MM.1S (cell line): ENCODE results near the gene NOTUM.

Experiments
- DNase-seq: peaks from one replicate; pipeline ENCODE4 v3.0.0-alpha.2; 2015
- H2AFZ ChIP-seq: fragments of 300-600 bp; sonication (generic); 2 replicates; pipeline ENCODE4 v1.6.0; 2016; ENCODE audit warnings: antibody characterized with exemption, low read length
- H3F3A ChIP-seq: fragments of 300-600 bp; sonication (generic); 2 replicates; pipeline ENCODE4 v1.6.1; 2016; ENCODE audit warnings: mild to moderate bottlenecking, antibody characterized with exemption, low read length, moderate library complexity, mixed read lengths; ENCODE audit not compliant: insufficient read depth
- H3K27ac ChIP-seq: fragments of 300-600 bp; sonication (generic); 2 replicates; pipeline ENCODE4 v1.5.1; 2016; ENCODE audit warnings: mild to moderate bottlenecking, low read length
- H3K27me3 ChIP-seq: fragments of 300-600 bp; sonication (generic); replicated peaks from 2 replicates; pipeline ENCODE4 v1.6.0; 2016; ENCODE audit warnings: low read length; ENCODE audit not compliant: insufficient read depth
- H3K36me3 ChIP-seq: fragments of 300-600 bp; sonication (generic); replicated peaks from 2 replicates; pipeline ENCODE4 v1.6.1; 2016; ENCODE audit warnings: mild to moderate bottlenecking, low read length, mixed read lengths; ENCODE audit not compliant: insufficient read depth
- H3K4me1 ChIP-seq: fragments of 300-600 bp; sonication (generic); 2 replicates; pipeline ENCODE4 v1.6.1; 2016; ENCODE audit warnings: low read length, mixed read lengths
- H3K4me2 ChIP-seq: fragments of 300-600 bp; sonication (generic); 2 replicates; pipeline ENCODE4 v1.6.0; 2016; ENCODE audit warnings: low read depth, low read length
- H3K4me3 ChIP-seq: fragments of 300-600 bp; sonication (generic); 2 replicates; pipeline ENCODE4 v1.5.1; 2016; ENCODE audit warnings: low read length, mixed read lengths
- H3K79me2 ChIP-seq: fragments of 300-600 bp; sonication (generic); 2 replicates; pipeline ENCODE4 v1.6.1; 2016; ENCODE audit warnings: mixed run types, low read length, mixed read lengths
- H3K9ac ChIP-seq: fragments of 300-600 bp; sonication (generic); 2 replicates; pipeline ENCODE4 v1.6.1; 2016; ENCODE audit warnings: low read length, mixed read lengths
- H3K9me2 ChIP-seq: fragments of 300-600 bp; sonication (generic); replicated peaks from 2 replicates; pipeline ENCODE4 v1.6.1; 2016; ENCODE audit warnings: mild to moderate bottlenecking, low read length, mixed read lengths; ENCODE audit not compliant: insufficient read depth
- H3K9me3 ChIP-seq: fragments of 300-600 bp; sonication (generic); replicated peaks from 2 replicates; pipeline ENCODE4 v1.6.1; 2016; ENCODE audit warnings: mild to moderate bottlenecking, low read length, mixed read lengths; ENCODE audit not compliant: insufficient read depth
- H4K20me1 ChIP-seq: fragments of 300-600 bp; sonication (generic); 2 replicates; pipeline ENCODE4 v1.6.1; 2016; ENCODE audit warnings: mild to moderate bottlenecking, low read length, moderate library complexity, mixed read lengths; ENCODE audit not compliant: insufficient read depth
- EZH2 ChIP-seq: fragments of 300-600 bp; sonication (generic); optimal IDR thresholded peaks from 2 replicates; pipeline ENCODE3; 2017; ENCODE audit warnings: low read depth, mild to moderate bottlenecking, antibody characterized with exemption, low read length, mixed read lengths
- EZH2phosphoT487 ChIP-seq: fragments of 300-600 bp; sonication (generic); IDR thresholded peaks from 2 replicates; pipeline ENCODE4 v1.6.1; 2018; ENCODE audit warnings: antibody characterized with exemption, low read length
- TF ChIP-seq, protein P1 (sequence below): fragments of 300-600 bp; sonication (generic); IDR thresholded peaks from 2 replicates; pipeline ENCODE4 v1.5.1; 2016; ENCODE audit warnings: antibody characterized with exemption, low read length, mixed read lengths

Gene NOTUM

DNA sequence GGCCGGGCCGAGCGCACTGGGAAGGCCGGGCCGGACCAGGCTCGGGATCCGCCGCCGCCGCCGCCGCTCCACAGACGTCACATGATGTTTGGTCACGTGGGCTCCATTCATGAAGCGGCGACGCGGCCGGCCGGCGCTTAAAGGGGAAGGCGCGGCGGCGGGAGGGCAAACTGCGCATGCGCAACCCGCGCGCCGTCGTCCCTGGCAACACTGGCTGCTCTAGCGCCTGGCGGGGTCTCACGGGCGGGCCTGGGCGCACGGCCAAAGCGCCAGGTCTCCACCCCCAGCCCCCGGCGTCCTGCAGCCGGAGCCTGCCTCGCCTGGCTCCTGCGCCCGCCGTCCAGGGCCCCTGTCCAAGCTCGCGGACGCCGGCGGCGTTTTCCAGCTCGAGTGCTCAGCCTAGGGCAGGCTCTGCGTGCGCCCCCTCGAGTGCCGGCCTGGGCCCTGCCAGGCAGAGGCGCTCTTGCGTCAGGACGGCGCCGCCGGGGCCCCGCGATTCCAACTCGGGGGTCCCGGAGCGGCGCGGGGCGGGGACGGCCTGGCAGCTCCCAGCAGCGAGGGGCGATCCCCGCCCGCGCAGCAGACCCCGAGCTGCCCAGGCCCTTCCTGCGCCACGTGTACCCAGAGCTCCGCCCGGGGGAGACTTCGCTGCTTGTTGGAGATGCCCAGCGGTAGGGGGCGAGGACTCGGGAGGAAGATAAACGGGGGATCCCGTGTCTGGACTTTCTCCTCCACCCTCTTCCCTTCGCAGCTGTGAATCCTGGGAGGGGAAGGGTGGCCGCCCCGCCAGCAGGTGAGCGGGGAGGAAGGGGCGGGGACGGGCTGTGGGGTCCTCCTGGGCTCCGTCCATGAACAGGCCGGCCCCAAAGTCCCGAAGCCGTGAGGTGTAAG, 33.1 kb downstream of the NOTUM start, which contains the start of gene MAFG:
TSS of gene MAFG (minus strand) at position 83 of the 891 bp plus-strand sequence. CDS start 4,550 bp downstream, outside the sequence.
- peak within 1 kb of the TSS; percentile 74 for H3K9ac ChIP-seq
- H3F3A ChIP-seq = peaks cover 23% of the 10 kb centered on the region
- peak within 1 kb of the TSS; percentile 74 for H2AFZ ChIP-seq
- H3K27ac ChIP-seq = peak within 1 kb of the TSS; percentile 56
- peaks cover 21% of the 10 kb centered on the region for H3K4me1 ChIP-seq
- H3K9me3 ChIP-seq = no peaks in the 10 kb centered on the region
- 0 out of 2 replicates have a peak, but pooled peaks cover 3% of the 10 kb centered on the region for H4K20me1 ChIP-seq
- no peaks in the 10 kb centered on the region for H3K27me3 ChIP-seq
- DNase-seq = peak; percentile 94
- H3K4me2 ChIP-seq = peak within 1 kb of the TSS; percentile 99
- no peaks in the 10 kb centered on the region for H3K9me2 ChIP-seq
- peaks cover 49% of the 10 kb centered on the region for H3K79me2 ChIP-seq
- TF ChIP-seq, protein P1, sequence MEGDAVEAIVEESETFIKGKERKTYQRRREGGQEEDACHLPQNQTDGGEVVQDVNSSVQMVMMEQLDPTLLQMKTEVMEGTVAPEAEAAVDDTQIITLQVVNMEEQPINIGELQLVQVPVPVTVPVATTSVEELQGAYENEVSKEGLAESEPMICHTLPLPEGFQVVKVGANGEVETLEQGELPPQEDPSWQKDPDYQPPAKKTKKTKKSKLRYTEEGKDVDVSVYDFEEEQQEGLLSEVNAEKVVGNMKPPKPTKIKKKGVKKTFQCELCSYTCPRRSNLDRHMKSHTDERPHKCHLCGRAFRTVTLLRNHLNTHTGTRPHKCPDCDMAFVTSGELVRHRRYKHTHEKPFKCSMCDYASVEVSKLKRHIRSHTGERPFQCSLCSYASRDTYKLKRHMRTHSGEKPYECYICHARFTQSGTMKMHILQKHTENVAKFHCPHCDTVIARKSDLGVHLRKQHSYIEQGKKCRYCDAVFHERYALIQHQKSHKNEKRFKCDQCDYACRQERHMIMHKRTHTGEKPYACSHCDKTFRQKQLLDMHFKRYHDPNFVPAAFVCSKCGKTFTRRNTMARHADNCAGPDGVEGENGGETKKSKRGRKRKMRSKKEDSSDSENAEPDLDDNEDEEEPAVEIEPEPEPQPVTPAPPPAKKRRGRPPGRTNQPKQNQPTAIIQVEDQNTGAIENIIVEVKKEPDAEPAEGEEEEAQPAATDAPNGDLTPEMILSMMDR = peak; percentile 51
- no peak for TF ChIP-seq EZH2phosphoT487
- H3K4me3 ChIP-seq = peak within 1 kb of the TSS; percentile 85
- H3K36me3 ChIP-seq = no peaks in the 10 kb centered on the region

DNA sequence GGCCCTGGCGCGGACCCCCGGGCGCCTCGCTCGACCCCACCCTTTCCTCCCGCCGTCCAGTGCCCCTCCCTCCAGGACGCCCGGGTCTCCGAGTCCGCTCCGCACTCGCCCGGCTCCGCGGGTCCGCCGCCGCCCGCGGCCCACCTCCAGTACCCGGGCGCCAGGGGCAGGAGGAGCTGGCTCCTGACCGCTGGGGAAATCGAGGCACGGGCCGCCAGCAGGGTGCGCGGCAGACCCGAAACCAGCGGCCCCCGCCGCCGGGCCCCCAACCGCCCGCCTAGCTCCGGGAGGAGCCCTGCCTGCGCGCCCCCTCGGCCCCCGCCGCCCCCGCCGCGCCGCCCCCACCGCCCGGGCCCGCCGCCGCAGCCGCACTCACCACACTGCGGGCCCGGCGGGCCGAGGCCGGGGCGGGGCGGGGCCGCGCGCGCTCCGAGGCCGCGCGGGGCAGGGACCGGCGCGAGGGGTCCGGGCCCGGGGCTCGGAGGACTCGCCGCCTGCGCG, 33.8 kb downstream of the NOTUM start:
- Histone ChIP-seq H3K27ac (peak overlapping the region; percentile 56), H3K36me3 (no peaks in the 10 kb centered on the region), H3K9ac (peak overlapping the region; percentile 74), H3K9me2 (no peaks in the 10 kb centered on the region), H3K27me3 (no peaks in the 10 kb centered on the region), H3K4me3 (peak overlapping the region; percentile 72), H3K4me1 (peaks cover 21% of the 10 kb centered on the region), H4K20me1 (0 out of 2 replicates have a peak, but pooled peaks cover 3% of the 10 kb centered on the region), H3F3A (peaks cover 23% of the 10 kb centered on the region), H3K79me2 (peaks cover 56% of the 10 kb centered on the region), H2AFZ (no peak overlapping the region), H3K9me3 (no peaks in the 10 kb centered on the region), H3K4me2 (peak overlapping the region; percentile 95; the same call in 1 of the 2 replicates)
- TF ChIP-seq EZH2 = no peak
- no peak for DNase-seq

DNA sequence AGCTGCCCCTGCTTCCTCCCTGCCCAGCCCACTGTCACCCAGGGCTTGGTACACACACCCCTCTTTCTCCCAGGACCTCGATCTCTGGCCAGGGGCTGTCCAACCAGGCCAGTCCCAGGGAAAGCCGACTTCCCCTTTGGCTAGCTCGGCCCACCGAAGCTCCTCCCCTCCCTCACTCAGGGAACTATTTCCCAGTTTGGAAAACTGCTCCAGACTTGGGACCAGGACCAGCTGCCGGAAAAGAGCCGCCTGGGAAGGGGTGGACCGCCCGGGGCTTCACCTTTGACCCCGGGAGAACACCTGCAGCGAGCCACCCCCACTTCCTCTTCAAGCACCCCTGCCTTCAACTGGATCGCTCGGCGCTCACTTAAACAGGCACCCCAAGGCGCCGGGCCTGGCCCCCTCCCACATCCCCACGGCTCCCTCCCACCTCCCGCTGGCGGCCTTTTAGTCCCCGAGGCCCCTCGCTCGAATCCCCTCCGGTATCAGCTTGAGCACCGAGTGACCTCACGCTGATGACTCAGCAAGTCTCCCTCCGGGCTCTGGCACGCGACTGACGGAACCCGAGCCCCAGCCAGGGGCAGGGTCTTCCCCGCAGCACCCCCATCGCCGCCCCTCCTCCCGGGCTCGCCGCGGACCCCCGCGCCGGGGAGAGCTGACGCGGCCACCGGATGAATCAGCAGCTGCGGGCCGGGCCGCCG, 34.4 kb downstream of the NOTUM start:
- Histone ChIP-seq H3K4me2 (peak overlapping the region; percentile 95), H2AFZ (no peak overlapping the region), H3F3A (peaks cover 23% of the 10 kb centered on the region), H3K4me3 (peak overlapping the region; percentile 72), H3K9me2 (no peaks in the 10 kb centered on the region), H4K20me1 (0 out of 2 replicates have a peak, but pooled peaks cover 3% of the 10 kb centered on the region), H3K9ac (peak overlapping the region; percentile 74), H3K36me3 (no peaks in the 10 kb centered on the region), H3K27me3 (no peaks in the 10 kb centered on the region), H3K4me1 (peaks cover 21% of the 10 kb centered on the region), H3K27ac (peak overlapping the region; percentile 56), H3K9me3 (no peaks in the 10 kb centered on the region), H3K79me2 (peaks cover 61% of the 10 kb centered on the region)
- DNase-seq = peak; percentile 53
- TF ChIP-seq, protein P1 = no peak
- TF ChIP-seq EZH2 = no peak
- TF ChIP-seq EZH2phosphoT487 = no peak
